B cell (primary cell): Measurements from ENCODE around the gene NPTXR. TPM values are rescaled to one million over a fixed set of nuclear protein-coding genes. Genes with fewer than 3 reads are reported as not detected.
A peak's percentile ranks its signal among the peaks of the same experiment; 100 is the strongest.

Experiments used
- ATAC-seq: fragments of 200-7000 bp; cut with Tn5 transposase; one replicate; pipeline ENCODE4 v1.10.0; 2021; ENCODE audit warnings: low read depth, mild to moderate bottlenecking, moderate number of reproducible peaks, moderate library complexity
- CTCF ChIA-PET: fragments of 350-600 bp; sonication (Branson Sonifier 250); formaldehyde crosslinking; loops from one replicate; lab custom pipeline; 2021; ENCODE audit warnings: antibody characterized with exemption, inconsistent platforms; lab: Charles Lee
- POLR2A ChIA-PET: fragments of 350-600 bp; sonication (Branson Sonifier 250); formaldehyde crosslinking; loops from one replicate; lab custom pipeline; 2021; ENCODE audit warnings: antibody characterized with exemption; lab: Charles Lee
- DNase-seq: peaks from one replicate; pipeline ENCODE4 v3.0.0; 2013
- H2AFZ ChIP-seq: 2 replicates; pipeline ENCODE4 v1.6.1; 2012; ENCODE audit warnings: mild to moderate bottlenecking, low read depth, low read length; ENCODE audit not compliant: insufficient read depth, poor library complexity, severe bottlenecking
- H3K27ac ChIP-seq, 2 donors: 1 replicate in 1 of 2; 2 replicates in 1 of 2; pipeline ENCODE4 v1.5.1; 2012 to 2013; ENCODE audit warnings: low read length in 2 of 2, mild to moderate bottlenecking in 2 of 2, moderate library complexity in 1 of 2
- H3K27me3 ChIP-seq, 4 experiments: fragments of 200-600 bp in 1 of 4; sonication (generic) in 1 of 4; replicated peaks in 1 of 4; 1 replicate in 2 of 4; 2 replicates in 2 of 4; pipeline versions ENCODE4 v1.6.1 to v1.7.0; 2013 to 2016; ENCODE audit warnings: low read length in 3 of 4, mild to moderate bottlenecking in 2 of 4, mixed read lengths in 1 of 4, moderate library complexity in 1 of 4; ENCODE audit not compliant: insufficient read depth in 4 of 4, control insufficient read depth in 3 of 4; ENCODE audit errors: control extremely low read depth in 1 of 4
- H3K36me3 ChIP-seq, 2 experiments: replicated peaks in 1 of 2; 1 replicate in 1 of 2; 2 replicates in 1 of 2; pipeline versions ENCODE4 v1.6.1 to v1.7.1; 2013; ENCODE audit warnings: low read length in 1 of 2; ENCODE audit not compliant: insufficient read depth in 2 of 2, control insufficient read depth in 1 of 2; ENCODE audit errors: control extremely low read depth in 1 of 2, extremely low read depth in 1 of 2
- H3K4me1 ChIP-seq, 2 donors: fragments of 200-600 bp in 1 of 2; sonication (generic) in 1 of 2; 1 replicate in 1 of 2; 2 replicates in 1 of 2; pipeline versions ENCODE4 v1.5.1 to v1.6.1; 2013 to 2017; ENCODE audit warnings: low read length in 2 of 2; ENCODE audit not compliant: control insufficient read depth in 2 of 2, insufficient read depth in 2 of 2
- H3K4me2 ChIP-seq: replicated peaks from 2 replicates; pipeline ENCODE3; 2012; ENCODE audit warnings: mild to moderate bottlenecking, low read depth, low read length; ENCODE audit not compliant: poor library complexity, severe bottlenecking
- H3K4me3 ChIP-seq, 5 experiments: fragments of 200-600 bp in 1 of 5; sonication (generic) in 1 of 5; 1 replicate in 3 of 5; 2 replicates in 2 of 5; pipeline versions ENCODE4 v1.5.1 to v1.7.0; 2011 to 2016; ENCODE audit warnings: low read length in 4 of 5, mild to moderate bottlenecking in 4 of 5, low read depth in 2 of 5, control low read depth in 1 of 5, moderate library complexity in 1 of 5; ENCODE audit not compliant: insufficient read depth in 1 of 5; ENCODE audit errors: control extremely low read depth in 1 of 5, extremely low read depth in 1 of 5
- H3K79me2 ChIP-seq: fragments of 200-600 bp; sonication (generic); one replicate; pipeline ENCODE4 v1.6.0; 2016; ENCODE audit warnings: low read length; ENCODE audit not compliant: control insufficient read depth, insufficient read depth
- H3K9ac ChIP-seq: fragments of 200-600 bp; sonication (generic); 2 replicates; pipeline ENCODE4 v1.6.1; 2017; ENCODE audit warnings: mild to moderate bottlenecking, low read length, moderate library complexity
- H3K9me3 ChIP-seq, 3 donors: one replicate each; pipeline versions ENCODE4 v1.6.1 to v1.7.1; 2013; ENCODE audit warnings: low read length in 2 of 3; ENCODE audit not compliant: control insufficient read depth in 2 of 3, insufficient read depth in 1 of 3; ENCODE audit errors: control extremely low read depth in 1 of 3
- H4K20me1 ChIP-seq: 2 replicates; pipeline ENCODE4 v1.6.0; 2012; ENCODE audit warnings: mild to moderate bottlenecking, low read length; ENCODE audit not compliant: insufficient read depth, control insufficient read depth, poor library complexity, severe bottlenecking
- H3K27ac Mint-ChIP-seq: one replicate; pipeline ENCODE4 v1.8.0; 2021; ENCODE audit warnings: mixed read lengths
- H3K27me3 Mint-ChIP-seq: one replicate; pipeline ENCODE4 v1.8.0; 2021; ENCODE audit warnings: mixed read lengths
- H3K4me1 Mint-ChIP-seq: one replicate; pipeline ENCODE4 v1.8.0; 2021; ENCODE audit warnings: mixed read lengths
- H3K4me3 Mint-ChIP-seq: one replicate; pipeline ENCODE4 v1.8.0; 2021; ENCODE audit warnings: mixed read lengths
- H3K9me3 Mint-ChIP-seq: one replicate; pipeline ENCODE4 v1.8.0; 2022; ENCODE audit warnings: mixed read lengths; ENCODE audit not compliant: insufficient read depth
- EZH2 ChIP-seq: IDR thresholded peaks from 2 replicates; pipeline ENCODE4 v1.6.1; 2012; ENCODE audit warnings: borderline replicate concordance, low read depth, mild to moderate bottlenecking, moderate library complexity, low read length; ENCODE audit not compliant: insufficient read depth, poor library complexity, severe bottlenecking
- WGBS: methylation state at CpG from one replicate; pipeline ENCODE4 v1.1.5; 2013; ENCODE audit warnings: missing lambda C conversion rate; ENCODE audit not compliant: insufficient coverage; 5-methylcytosine and 5-hydroxymethylcytosine counted together
- intact Hi-C: fragments of 100-400 bp; cut with micrococcal nuclease; formaldehyde crosslinking; loops from one replicate; pipeline ENCODE4 v1.10.0; 2022
- polyA plus RNA-seq: library from polyadenylated mRNA; depleted of rRNA; stranded (reverse); fragments of >200 nt; gene quantifications from 2 replicates; pipeline ENCODE4 v1.2.3, GENCODE V29; 2012
- total RNA-seq, 2 donors: library from RNA; stranded (reverse); fragments of 120-200 nt in 1 of 2; gene quantifications; 1 replicate in 1 of 2; 2 replicates in 1 of 2; pipeline versions ENCODE4 v1.2.3 to v1.2.4, GENCODE V29; 2013 to 2022
- TF ChIP-seq, protein P1 (sequence below): fragments of 200-600 bp; IDR thresholded peaks from one replicate; pipeline ENCODE4 v1.8.0; 2022; ENCODE audit warnings: antibody characterized with exemption, mild to moderate bottlenecking

NPTXR gene
- total and polyA plus RNA-seq, 2 donors (not counting 1 experiment from before 2014, with no cell fraction given), result 0.16 to 0.71 TPM

DNA sequence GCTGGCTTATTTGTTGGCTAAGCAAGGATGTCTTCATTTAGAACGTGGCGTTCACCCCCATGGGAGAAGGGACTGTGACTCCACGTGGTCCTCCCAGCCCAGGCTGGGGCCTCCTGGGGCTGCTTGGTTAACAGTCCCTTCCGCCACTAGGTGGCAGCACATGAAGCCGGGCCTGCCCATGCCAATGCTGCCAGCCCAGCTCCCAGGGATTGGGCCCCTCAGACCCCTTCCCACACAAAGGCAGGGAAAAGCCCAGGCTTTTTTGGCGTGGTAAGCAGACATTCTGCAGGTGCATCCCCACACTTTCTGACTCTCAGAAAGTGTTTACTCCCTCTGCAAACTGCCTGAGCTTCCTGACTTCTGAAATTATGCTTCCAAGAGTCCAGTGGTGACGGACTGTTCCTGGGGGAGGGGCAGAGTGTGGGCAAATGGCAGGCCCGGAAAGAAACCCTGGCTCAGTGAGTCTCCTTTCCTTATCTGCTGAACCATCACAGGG is 25.1 kb upstream of the NPTXR start:
- Histone ChIP-seq H3K4me3 (no peak overlapping the region), H4K20me1 (peaks cover 69% of the 10 kb centered on the region), H3K9ac (no peak overlapping the region), H3K4me1 (peaks cover 31 to 46% of the 10 kb centered on the region in 2 donors), H3K4me2 (peak overlapping the region; percentile 29), H2AFZ (no peak overlapping the region), H3K27ac (no peak overlapping the region), H3K9me3 (no peaks in the 10 kb centered on the region), H3K36me3 (peaks cover 0 to 29% of the 10 kb centered on the region in 2 experiments), H3K79me2 (peaks cover 37% of the 10 kb centered on the region), H3K27me3 (peaks cover 0 to 13% (median 5%) of the 10 kb centered on the region in 4 experiments)
- Mint-ChIP-seq H3K4me1 (peaks cover 45% of the 10 kb centered on the region), H3K4me3 (no peak overlapping the region), H3K27me3 (peaks cover 6% of the 10 kb centered on the region), H3K9me3 (no peaks in the 10 kb centered on the region), H3K27ac (no peak overlapping the region)
- CTCF ChIA-PET, result interaction anchor here (0.8 to 5.1 kb wide), 29 partner anchors 7 to 464 kb away, joined by 3 to 167 read pairs (median 4); partner anchors contain the start of genes APOBEC3B, APOBEC3C, NPTXR and RPL3
- WGBS, result 13% methylated on average over 8 of the region's 8 CpGs
- no peak for TF ChIP-seq EZH2
- TF ChIP-seq, protein P1, sequence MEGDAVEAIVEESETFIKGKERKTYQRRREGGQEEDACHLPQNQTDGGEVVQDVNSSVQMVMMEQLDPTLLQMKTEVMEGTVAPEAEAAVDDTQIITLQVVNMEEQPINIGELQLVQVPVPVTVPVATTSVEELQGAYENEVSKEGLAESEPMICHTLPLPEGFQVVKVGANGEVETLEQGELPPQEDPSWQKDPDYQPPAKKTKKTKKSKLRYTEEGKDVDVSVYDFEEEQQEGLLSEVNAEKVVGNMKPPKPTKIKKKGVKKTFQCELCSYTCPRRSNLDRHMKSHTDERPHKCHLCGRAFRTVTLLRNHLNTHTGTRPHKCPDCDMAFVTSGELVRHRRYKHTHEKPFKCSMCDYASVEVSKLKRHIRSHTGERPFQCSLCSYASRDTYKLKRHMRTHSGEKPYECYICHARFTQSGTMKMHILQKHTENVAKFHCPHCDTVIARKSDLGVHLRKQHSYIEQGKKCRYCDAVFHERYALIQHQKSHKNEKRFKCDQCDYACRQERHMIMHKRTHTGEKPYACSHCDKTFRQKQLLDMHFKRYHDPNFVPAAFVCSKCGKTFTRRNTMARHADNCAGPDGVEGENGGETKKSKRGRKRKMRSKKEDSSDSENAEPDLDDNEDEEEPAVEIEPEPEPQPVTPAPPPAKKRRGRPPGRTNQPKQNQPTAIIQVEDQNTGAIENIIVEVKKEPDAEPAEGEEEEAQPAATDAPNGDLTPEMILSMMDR, result peak; percentile 98
- ATAC-seq, result peak; percentile 25
- peak; percentile 84 for DNase-seq
- POLR2A ChIA-PET, result interaction anchor here (0.6 to 1.6 kb wide), 2 partner anchors 199 to 450 kb away, joined by 3 to 6 read pairs; partner anchors contain the start of gene RPL3
- intact Hi-C loops, result no loop called here

GRCh38 chr22:38868286-38868721 is 24.5 kb upstream of the NPTXR start:
- H3K36me3 ChIP-seq, result peaks cover 0 to 29% of the 10 kb centered on the region in 2 experiments
- H3K4me1 ChIP-seq, result peaks cover 31 to 41% of the 10 kb centered on the region in 2 donors
- H3K9me3 ChIP-seq, result no peaks in the 10 kb centered on the region
- POLR2A ChIA-PET, result no interaction called here
- H3K4me2 ChIP-seq, result no peak overlapping the region
- TF ChIP-seq EZH2, result no peak
- TF ChIP-seq, protein P1, result no peak
- ATAC-seq, result no peak
- H3K79me2 ChIP-seq, result peaks cover 37% of the 10 kb centered on the region
- Mint-ChIP-seq H3K9me3 (no peaks in the 10 kb centered on the region), H3K4me3 (no peak overlapping the region), H3K27ac (no peak overlapping the region), H3K4me1 (peaks cover 38% of the 10 kb centered on the region), H3K27me3 (peaks cover 1% of the 10 kb centered on the region)
- no peak for DNase-seq
- intact Hi-C loops, result no loop called here
- CTCF ChIA-PET, result interaction anchor here (0.8 to 5.1 kb wide), 9 partner anchors 11 to 449 kb away, joined by 3 to 167 read pairs (median 10); partner anchors contain the start of genes APOBEC3C and RPL3
- H4K20me1 ChIP-seq, result peaks cover 74% of the 10 kb centered on the region
- H2AFZ ChIP-seq, result no peak overlapping the region
- H3K4me3 ChIP-seq, result no peak overlapping the region
- H3K9ac ChIP-seq, result no peak overlapping the region
- peaks cover 0 to 6% (median 2%) of the 10 kb centered on the region in 4 experiments for H3K27me3 ChIP-seq
- WGBS, result 98% methylated on average over 7 of the region's 8 CpGs
- no peak overlapping the region for H3K27ac ChIP-seq
